Stimulated activated CD4-positive, alpha-beta T cell treated with anti-CD3 and anti-CD28 coated beads, TNF-alpha, amount 100 ng/mL, for 48 hours (primary cell): ENCODE data around the gene GTSE1.

Source experiments
- DNase-seq, 3 donors: peaks; one replicate each; pipeline ENCODE4 v3.0.0-alpha.2; 2020; ENCODE audit warnings: low read depth in 3 of 3

Gene GTSE1

GRCh38 chr22:46366327-46366731 is 69.7 kb downstream of the GTSE1 start:
- DNase-seq, result no peak

GRCh38 chr22:46366801-46367706 is 70.4 kb downstream of the GTSE1 start:
- no peak for DNase-seq

- DNase-seq, result peak; percentile 44 to 74 (median 54)
Measured at GRCh38 chr22:46367707-46368191, 71.1 kb downstream of the GTSE1 start.

GRCh38 chr22:46368422-46368821 is 71.8 kb downstream of the GTSE1 start:
- no peak for DNase-seq

GRCh38 chr22:46368871-46369715 is 72.4 kb downstream of the GTSE1 start:
- DNase-seq, result no peak

GRCh38 chr22:46369716-46370583 is 73.3 kb downstream of the GTSE1 start:
- DNase-seq, result no peak

GRCh38 chr22:46370584-46371291 is 74.1 kb downstream of the GTSE1 start:
- DNase-seq, result no peak

GRCh38 chr22:46371623-46372226 is 75.1 kb downstream of the GTSE1 start:
- no peak for DNase-seq

GRCh38 chr22:46372686-46373085 is 76.0 kb downstream of the GTSE1 start:
- no peak for DNase-seq

GRCh38 chr22:46373159-46373558 is 76.5 kb downstream of the GTSE1 start:
- DNase-seq, result no peak

- DNase-seq, result no peak
Measured at GRCh38 chr22:46373921-46374662, 77.4 kb downstream of the GTSE1 start.

- no peak for DNase-seq
Measured at GRCh38 chr22:46374663-46375474, 78.2 kb downstream of the GTSE1 start.

- DNase-seq, result no peak
Measured at GRCh38 chr22:46376111-46376510, 79.4 kb downstream of the GTSE1 start.

- DNase-seq, result no peak
Measured at GRCh38 chr22:46376908-46377524, 80.3 kb downstream of the GTSE1 start.

GRCh38 chr22:46377525-46378425 is 81.1 kb downstream of the GTSE1 start:
- no peak for DNase-seq

- no peak for DNase-seq
Measured at GRCh38 chr22:46378426-46379065, 81.9 kb downstream of the GTSE1 start.
